Type B pancreatic cell (in vitro differentiated cells): ENCODE measurements around the gene CFAP74. TPM values are rescaled to one million over a fixed set of nuclear protein-coding genes. Genes with fewer than 3 reads are reported as not detected.

Experiments used
- DNase-seq: peaks from one replicate; pipeline ENCODE4 v3.0.0; 2021; ENCODE audit warnings: mixed read lengths; ENCODE audit not compliant: unreplicated experiment; ENCODE audit errors: extremely low spot score
- H3K27ac Mint-ChIP-seq: 2 replicates; pipeline ENCODE4 v1.8.0; 2021; ENCODE audit warnings: mild to moderate bottlenecking, mixed read lengths
- H3K27me3 Mint-ChIP-seq: 2 replicates; pipeline ENCODE4 v1.8.0; 2021; ENCODE audit warnings: mixed read lengths
- H3K36me3 Mint-ChIP-seq: 2 replicates; pipeline ENCODE4 v1.8.0; 2021; ENCODE audit warnings: mixed read lengths
- H3K4me1 Mint-ChIP-seq: one replicate; pipeline ENCODE4 v1.8.0; 2021; ENCODE audit warnings: mixed read lengths; ENCODE audit not compliant: unreplicated experiment
- H3K4me3 Mint-ChIP-seq: 2 replicates; pipeline ENCODE4 v1.8.0; 2021; ENCODE audit warnings: mild to moderate bottlenecking, mixed read lengths
- H3K9me3 Mint-ChIP-seq: 2 replicates; pipeline ENCODE4 v1.8.0; 2021; ENCODE audit warnings: mixed read lengths
- total RNA-seq: library from RNA; stranded (reverse); gene quantifications from 2 replicates; pipeline ENCODE4 v1.2.1, GENCODE V29; 2021; ENCODE audit warnings: low replicate concordance
- TF ChIP-seq, protein P1 (sequence below): fragments of 200-600 bp; sonication (generic); conservative IDR thresholded peaks from 2 replicates; pipeline ENCODE4 v1.5.0; 2021; ENCODE audit warnings: antibody characterized with exemption, mild to moderate bottlenecking

CFAP74 gene
- total RNA-seq, 1 donor from 2014 or later, result 1.5 TPM

DNA sequence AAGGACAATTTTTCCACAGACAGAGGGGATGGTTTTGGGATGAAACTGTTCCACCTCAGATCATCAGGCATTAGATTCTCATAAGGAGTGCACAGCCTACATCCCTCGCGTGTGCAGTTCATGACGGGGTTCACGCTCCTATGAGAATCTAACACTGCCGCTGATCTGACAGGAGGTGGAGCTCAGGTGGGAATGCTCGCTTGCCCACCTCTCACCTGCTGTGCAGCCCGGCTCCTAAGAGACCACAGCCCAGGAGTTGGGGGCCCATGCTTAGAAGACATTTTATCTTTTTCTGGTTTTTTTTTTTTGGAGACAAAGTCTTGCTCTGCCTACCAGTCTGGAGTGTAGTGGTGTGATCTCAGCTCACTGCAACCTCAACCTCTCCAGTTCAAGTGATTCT, 128.7 kb downstream of the CFAP74 start:
- Mint-ChIP-seq H3K27ac (no peak overlapping the region), H3K27me3 (no peaks in the 10 kb centered on the region), H3K4me3 (no peak overlapping the region), H3K9me3 (no peaks in the 10 kb centered on the region), H3K36me3 (peaks cover 49% of the 10 kb centered on the region), H3K4me1 (peaks cover 37% of the 10 kb centered on the region)
- no peak for DNase-seq
- TF ChIP-seq, protein P1, sequence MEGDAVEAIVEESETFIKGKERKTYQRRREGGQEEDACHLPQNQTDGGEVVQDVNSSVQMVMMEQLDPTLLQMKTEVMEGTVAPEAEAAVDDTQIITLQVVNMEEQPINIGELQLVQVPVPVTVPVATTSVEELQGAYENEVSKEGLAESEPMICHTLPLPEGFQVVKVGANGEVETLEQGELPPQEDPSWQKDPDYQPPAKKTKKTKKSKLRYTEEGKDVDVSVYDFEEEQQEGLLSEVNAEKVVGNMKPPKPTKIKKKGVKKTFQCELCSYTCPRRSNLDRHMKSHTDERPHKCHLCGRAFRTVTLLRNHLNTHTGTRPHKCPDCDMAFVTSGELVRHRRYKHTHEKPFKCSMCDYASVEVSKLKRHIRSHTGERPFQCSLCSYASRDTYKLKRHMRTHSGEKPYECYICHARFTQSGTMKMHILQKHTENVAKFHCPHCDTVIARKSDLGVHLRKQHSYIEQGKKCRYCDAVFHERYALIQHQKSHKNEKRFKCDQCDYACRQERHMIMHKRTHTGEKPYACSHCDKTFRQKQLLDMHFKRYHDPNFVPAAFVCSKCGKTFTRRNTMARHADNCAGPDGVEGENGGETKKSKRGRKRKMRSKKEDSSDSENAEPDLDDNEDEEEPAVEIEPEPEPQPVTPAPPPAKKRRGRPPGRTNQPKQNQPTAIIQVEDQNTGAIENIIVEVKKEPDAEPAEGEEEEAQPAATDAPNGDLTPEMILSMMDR, result no peak

DNA sequence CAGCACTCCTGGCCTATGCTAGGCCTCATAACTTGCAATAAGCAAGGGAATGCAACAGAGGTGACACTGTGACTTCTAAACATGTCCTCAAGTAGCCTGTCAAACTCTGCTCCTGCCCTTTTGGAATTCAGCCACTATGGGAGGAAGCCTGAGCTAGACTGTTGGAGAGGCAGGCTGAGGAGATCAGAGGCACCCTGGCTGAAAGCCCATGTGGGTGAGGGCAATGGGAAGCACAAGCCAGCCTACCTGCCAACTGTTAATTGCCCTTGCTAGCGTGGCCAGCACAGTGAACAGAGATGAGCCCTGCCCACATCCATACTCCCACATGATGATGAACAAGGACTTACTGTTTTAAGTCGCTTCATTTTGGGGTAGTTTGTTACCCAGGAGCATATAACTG, 130.4 kb downstream of the CFAP74 start:
- Mint-ChIP-seq H3K36me3 (peaks cover 41% of the 10 kb centered on the region), H3K4me3 (no peak overlapping the region), H3K27ac (no peak overlapping the region), H3K9me3 (no peaks in the 10 kb centered on the region), H3K4me1 (peaks cover 28% of the 10 kb centered on the region), H3K27me3 (no peaks in the 10 kb centered on the region)
- TF ChIP-seq, protein P1, result no peak
- no peak for DNase-seq

DNA sequence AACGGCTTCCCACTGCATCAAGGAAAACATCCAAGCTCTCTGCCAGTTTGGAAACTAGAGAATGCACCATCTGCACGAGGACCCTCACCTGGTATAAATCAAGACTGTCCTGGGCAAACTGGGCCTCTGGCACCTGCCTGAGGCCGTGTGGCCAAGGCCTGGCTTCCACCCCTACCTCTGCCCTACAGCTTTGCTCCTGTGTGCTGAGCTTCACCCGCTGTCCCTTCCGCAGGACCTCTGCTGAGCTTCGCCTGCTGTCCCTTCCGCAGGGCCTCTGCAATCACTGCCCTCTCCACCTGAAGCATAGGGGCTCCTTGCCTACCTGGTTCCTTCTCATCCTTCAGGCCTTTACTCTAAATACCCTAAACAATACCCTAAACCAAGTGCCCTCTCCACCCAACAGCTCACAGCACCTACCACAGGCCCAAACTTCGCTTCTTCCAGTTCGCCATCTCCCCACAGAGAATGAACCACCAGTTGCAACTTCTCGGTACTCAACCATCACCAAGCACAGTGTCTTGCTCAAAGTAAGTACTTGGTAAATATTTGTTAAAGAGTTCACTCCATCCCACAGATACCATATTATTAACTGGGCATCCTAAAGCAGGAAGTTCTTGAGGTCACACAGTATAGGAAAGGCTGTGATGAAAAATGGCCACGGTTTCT, 131.1 kb downstream of the CFAP74 start:
- TF ChIP-seq, protein P1, result no peak
- no peaks in the 10 kb centered on the region for H3K27me3 Mint-ChIP-seq
- H3K27ac Mint-ChIP-seq, result peak overlapping the region; percentile 14
- H3K4me3 Mint-ChIP-seq, result peak overlapping the region; percentile 2
- no peaks in the 10 kb centered on the region for H3K9me3 Mint-ChIP-seq
- peaks cover 22% of the 10 kb centered on the region for H3K4me1 Mint-ChIP-seq
- peaks cover 36% of the 10 kb centered on the region for H3K36me3 Mint-ChIP-seq
- no peak for DNase-seq

Other genes starting within 250 kb of the CFAP74 start
- 78.4 and 89.2 TPM in 2 replicates for gene NADK, start 225.3 kb downstream of the CFAP74 start, total RNA-seq
- gene GNB1, start 112.7 kb downstream of the CFAP74 start, total RNA-seq, result 279 and 297 TPM in 2 replicates
- gene CALML6, start 88.5 kb downstream of the CFAP74 start, total RNA-seq, result 0.36 and 0.65 TPM in 2 replicates
- gene TMEM52, start 84.5 kb downstream of the CFAP74 start, total RNA-seq, result 1.8 and 3.9 TPM in 2 replicates
- 0.43 and 2.0 TPM in 2 replicates for gene GABRD, start 15.6 kb upstream of the CFAP74 start, total RNA-seq
- 33.2 and 64.4 TPM in 2 replicates for gene PRKCZ, start 46.6 kb upstream of the CFAP74 start, total RNA-seq
- 45.8 and 73.8 TPM in 2 replicates for gene FAAP20, start 191.0 kb upstream of the CFAP74 start, total RNA-seq
- 52.7 and 55.7 TPM in 2 replicates for gene SKI, start 224.5 kb upstream of the CFAP74 start, total RNA-seq